Body of pancreas (tissue), 4 donors: ENCODE results near the gene ADCY5. TPM values are rescaled to one million over a fixed set of nuclear protein-coding genes. Genes with fewer than 3 reads are reported as not detected.

Source experiments
- ATAC-seq: fragments of 150-250 bp; one replicate; pipeline ENCODE4 v1.9.1; 2016
- DNase-seq, 4 donors: peaks; one replicate each; pipeline ENCODE4 v3.0.0-alpha.2; 2019
- H3K27ac ChIP-seq, 4 donors: fragments of 200-600 bp; sonication (generic); 1 replicate in 3 of 4; 2 replicates in 1 of 4; pipeline versions ENCODE4 v1.5.1 to v1.6.1; 2016 to 2019; ENCODE audit warnings: mild to moderate bottlenecking in 1 of 4, mixed read lengths in 1 of 4, moderate library complexity in 1 of 4
- H3K27me3 ChIP-seq, 2 donors: fragments of 200-600 bp; sonication (generic); one replicate each; pipeline ENCODE4 v1.6.0; 2016; ENCODE audit warnings: mild to moderate bottlenecking in 1 of 2
- H3K36me3 ChIP-seq, 2 donors: fragments of 200-600 bp; sonication (generic); replicated peaks in 1 of 2; 2 replicates each; pipeline ENCODE4 v1.5.1; 2016; ENCODE audit warnings: low read depth in 2 of 2; ENCODE audit not compliant: insufficient read depth in 1 of 2
- H3K4me1 ChIP-seq: fragments of 200-600 bp; sonication (generic); one replicate; pipeline ENCODE4 v1.6.0; 2016
- H3K4me3 ChIP-seq, 2 donors: fragments of 200-600 bp; sonication (generic); 1 replicate in 1 of 2; 2 replicates in 1 of 2; pipeline ENCODE4 v1.5.1; 2016 to 2019
- H3K9me3 ChIP-seq, 3 donors: fragments of 200-600 bp; sonication (generic); 1 replicate in 2 of 3; 2 replicates in 1 of 3; pipeline ENCODE4 v1.5.1; 2016
- POLR2A ChIP-seq, 3 donors: fragments of 450-650 bp; IDR thresholded peaks; one replicate each; pipeline ENCODE4 v1.6.1; 2016; ENCODE audit warnings: antibody characterized with exemption in 3 of 3, mild to moderate bottlenecking in 2 of 3
- WGBS, 2 donors: methylation state at CpG; one replicate each; pipeline ENCODE4 v1.1.5; 2017; 5-methylcytosine and 5-hydroxymethylcytosine counted together
- intact Hi-C: fragments of 100-400 bp; cut with DNase I; formaldehyde crosslinking; loops from one replicate; pipeline ENCODE4 v1.15.1; 2023
- total RNA-seq, 2 donors: library from RNA; depleted of rRNA; stranded (reverse); fragments of >200 nt; gene quantifications; one replicate each; pipeline ENCODE4 v1.1.0, GENCODE V29; 2016
- TF ChIP-seq, protein P1 (sequence below), 7 experiments: fragments of 450-650 bp in 4 of 7; fragments of 200-600 bp in 3 of 7; sonication (generic) in 3 of 7; IDR thresholded peaks; one replicate each; pipeline ENCODE4 v1.5.1; 2016 to 2019; ENCODE audit warnings: antibody characterized with exemption in 7 of 7

Gene ADCY5
- total RNA-seq, 2 donors from 2014 or later = 10.6 to 18.8 TPM

DNA sequence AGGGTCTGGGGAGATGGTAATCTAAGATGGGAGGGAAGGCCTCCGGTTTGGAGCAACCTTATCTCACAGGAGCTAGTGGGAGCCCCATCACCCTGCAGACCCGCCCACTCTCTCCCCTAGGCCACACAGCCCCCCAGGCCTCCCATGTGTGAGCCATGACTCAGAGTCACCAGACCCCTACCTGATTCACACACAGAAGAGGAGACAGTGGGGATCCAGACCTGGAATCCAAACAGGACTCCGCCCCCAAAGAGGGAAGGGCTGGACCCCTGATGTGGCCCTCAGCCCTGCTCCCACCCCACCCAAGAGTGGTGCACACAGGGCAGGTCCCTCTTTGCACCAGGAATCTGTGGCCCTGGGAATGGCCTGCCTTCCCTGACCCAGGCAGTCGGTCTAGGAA lies 97.4 kb downstream of the ADCY5 start:
- intact Hi-C loops = no loop called here
- TF ChIP-seq, protein P1, sequence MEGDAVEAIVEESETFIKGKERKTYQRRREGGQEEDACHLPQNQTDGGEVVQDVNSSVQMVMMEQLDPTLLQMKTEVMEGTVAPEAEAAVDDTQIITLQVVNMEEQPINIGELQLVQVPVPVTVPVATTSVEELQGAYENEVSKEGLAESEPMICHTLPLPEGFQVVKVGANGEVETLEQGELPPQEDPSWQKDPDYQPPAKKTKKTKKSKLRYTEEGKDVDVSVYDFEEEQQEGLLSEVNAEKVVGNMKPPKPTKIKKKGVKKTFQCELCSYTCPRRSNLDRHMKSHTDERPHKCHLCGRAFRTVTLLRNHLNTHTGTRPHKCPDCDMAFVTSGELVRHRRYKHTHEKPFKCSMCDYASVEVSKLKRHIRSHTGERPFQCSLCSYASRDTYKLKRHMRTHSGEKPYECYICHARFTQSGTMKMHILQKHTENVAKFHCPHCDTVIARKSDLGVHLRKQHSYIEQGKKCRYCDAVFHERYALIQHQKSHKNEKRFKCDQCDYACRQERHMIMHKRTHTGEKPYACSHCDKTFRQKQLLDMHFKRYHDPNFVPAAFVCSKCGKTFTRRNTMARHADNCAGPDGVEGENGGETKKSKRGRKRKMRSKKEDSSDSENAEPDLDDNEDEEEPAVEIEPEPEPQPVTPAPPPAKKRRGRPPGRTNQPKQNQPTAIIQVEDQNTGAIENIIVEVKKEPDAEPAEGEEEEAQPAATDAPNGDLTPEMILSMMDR (IDR thresholded peaks at IDR 0.05) = no peak
- TF ChIP-seq POLR2A (IDR thresholded peaks at IDR 0.05) = no peak
- WGBS, 2 donors = 60 to 75% methylated on average over 1 to 4 of the region's 4 CpGs

DNA sequence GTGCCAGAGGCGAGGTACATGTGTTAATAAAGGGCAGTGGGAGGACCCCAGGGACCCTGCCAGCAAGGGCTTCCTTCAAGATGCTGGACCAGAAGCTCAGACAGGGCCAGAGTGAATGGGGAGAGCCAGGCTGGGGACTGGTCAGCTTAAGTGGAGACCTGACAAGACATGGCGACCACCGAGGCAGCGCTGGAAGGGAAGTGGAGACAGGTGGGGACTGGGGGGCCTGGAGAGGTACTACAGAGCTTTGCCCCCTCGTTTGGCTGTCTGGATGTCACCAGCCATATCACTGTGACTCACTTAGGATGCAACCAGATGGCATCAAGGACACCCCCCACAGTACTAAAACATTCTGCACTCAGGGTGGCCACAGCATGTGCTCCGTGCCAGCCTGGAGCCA lies 97.9 kb downstream of the ADCY5 start:
- ATAC-seq (no peak), DNase-seq (peak in 1 of 4 donors; percentile 10)
- no peaks in the 10 kb centered on the region for H3K36me3 ChIP-seq
- no peaks in the 10 kb centered on the region for H3K27me3 ChIP-seq
- no peak for TF ChIP-seq POLR2A (IDR thresholded peaks at IDR 0.05)
- TF ChIP-seq, protein P1 (IDR thresholded peaks at IDR 0.05) = no peak
- H3K4me3 ChIP-seq = no peak overlapping the region
- no peaks in the 10 kb centered on the region for H3K9me3 ChIP-seq
- peaks cover 37% of the 10 kb centered on the region for H3K4me1 ChIP-seq
- intact Hi-C loops = no loop called here
- 67 to 75% methylated on average over 6 of the region's 6 CpGs for WGBS, 2 donors
- H3K27ac ChIP-seq = peak overlapping the region in 3 of 4 donors; percentile 70 to 81 (median 70)

More for the DNA sequence above, 97.4 kb downstream of the ADCY5 start:
- Histone ChIP-seq H3K36me3 (no peaks in the 10 kb centered on the region), H3K27ac (peak overlapping the region; percentile 48 to 81 (median 70)), H3K9me3 (no peaks in the 10 kb centered on the region), H3K27me3 (no peaks in the 10 kb centered on the region), H3K4me3 (no peak overlapping the region), H3K4me1 (peaks cover 37% of the 10 kb centered on the region)
- no peak for ATAC-seq
- no peak for DNase-seq

DNA sequence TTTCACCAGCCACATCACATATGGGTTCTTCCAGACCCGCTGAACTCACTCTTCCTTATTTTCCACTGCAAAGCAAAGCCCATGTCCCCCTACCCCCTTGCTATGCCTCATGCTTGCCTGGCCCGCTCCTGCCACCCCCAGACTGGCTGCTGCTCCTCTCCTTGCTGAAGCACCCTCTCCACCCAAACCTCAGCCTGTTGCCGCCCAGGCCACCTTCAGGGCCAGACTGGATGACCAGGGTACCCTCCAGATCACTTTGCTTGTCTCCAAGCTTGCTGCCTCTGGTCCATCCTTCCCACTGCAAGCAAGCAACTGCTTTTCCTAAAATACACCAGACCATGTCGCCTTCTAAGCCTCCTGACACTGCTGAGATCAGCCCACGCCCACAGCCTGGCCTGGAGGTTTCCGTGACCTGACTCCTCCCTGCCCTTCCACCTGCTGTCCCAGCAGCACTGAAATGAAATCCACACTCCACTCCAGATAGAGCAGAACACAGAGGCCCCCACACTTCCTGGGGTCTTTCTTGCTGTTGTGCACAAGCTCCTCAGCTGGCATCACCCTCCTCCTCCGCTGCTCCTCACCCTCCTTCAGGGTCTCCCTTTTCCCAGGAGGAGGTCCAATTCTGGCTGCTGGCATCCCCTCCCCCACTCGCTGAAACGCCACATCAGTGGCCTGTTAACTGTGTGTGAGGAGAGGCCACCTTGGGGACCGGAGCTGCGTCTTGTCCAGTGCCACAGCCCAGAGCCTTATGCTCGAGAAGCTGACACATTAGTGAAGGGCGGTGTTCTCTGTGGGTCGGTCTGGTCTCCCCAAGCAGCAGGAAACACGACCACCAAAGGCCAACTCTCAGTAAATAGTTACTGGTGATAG lies 99.1 kb downstream of the ADCY5 start:
- H3K36me3 ChIP-seq = no peaks in the 10 kb centered on the region
- no peak for ATAC-seq
- peak in 1 of 4 donors; percentile 6 for DNase-seq
- no peak overlapping the region for H3K27ac ChIP-seq
- 69 to 72% methylated on average over 13 to 15 of the region's 15 CpGs for WGBS, 2 donors
- no peak overlapping the region for H3K4me3 ChIP-seq
- peaks cover 37% of the 10 kb centered on the region for H3K4me1 ChIP-seq
- no peaks in the 10 kb centered on the region for H3K27me3 ChIP-seq
- intact Hi-C loops = no loop called here
- no peaks in the 10 kb centered on the region for H3K9me3 ChIP-seq
- no peak for TF ChIP-seq POLR2A (IDR thresholded peaks at IDR 0.05)
- TF ChIP-seq, protein P1 (IDR thresholded peaks at IDR 0.05) = no peak

DNA sequence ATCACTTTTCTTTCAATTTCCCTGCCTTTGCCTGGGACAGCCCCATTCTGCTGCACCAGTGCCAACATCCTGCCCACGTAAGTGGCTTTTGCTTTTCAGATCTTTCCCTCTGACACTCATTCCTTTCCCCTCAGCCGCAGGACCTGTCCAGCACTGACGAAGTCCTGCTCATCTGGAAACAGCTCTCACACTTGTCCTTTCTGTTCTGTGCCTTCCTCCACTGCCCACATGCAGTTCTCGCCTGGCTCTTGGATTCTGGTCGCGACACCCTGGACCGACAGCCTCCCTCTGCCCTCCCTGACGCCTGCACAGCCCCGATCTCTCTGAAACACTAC lies 99.7 kb downstream of the ADCY5 start:
- no peak for ATAC-seq
- intact Hi-C loops = no loop called here
- Histone ChIP-seq H3K4me1 (peaks cover 37% of the 10 kb centered on the region), H3K27ac (no peak overlapping the region), H3K36me3 (no peaks in the 10 kb centered on the region), H3K27me3 (no peaks in the 10 kb centered on the region), H3K4me3 (no peak overlapping the region), H3K9me3 (no peaks in the 10 kb centered on the region)
- DNase-seq = peak in 1 of 4 donors; percentile 6
- TF ChIP-seq, protein P1 (IDR thresholded peaks at IDR 0.05) = no peak
- no peak for TF ChIP-seq POLR2A (IDR thresholded peaks at IDR 0.05)
- 77 to 78% methylated on average over 9 of the region's 9 CpGs for WGBS, 2 donors
